HG02938 (cell line): ENCODE measurements around the gene PGLYRP4.
"Not testable (repeated sequence)": the region's sequence is repeated elsewhere in the genome, so short reads cannot be mapped to it uniquely, and the experiment has no call there.

Experiments used
- ATAC-seq: cut with Tn5 transposase; IDR thresholded peaks from one replicate; pipeline ENCODE4 v1.9.1; 2021; ENCODE audit warnings: mild to moderate bottlenecking, moderate library complexity; ENCODE audit not compliant: unreplicated experiment

The PGLYRP4 gene

DNA sequence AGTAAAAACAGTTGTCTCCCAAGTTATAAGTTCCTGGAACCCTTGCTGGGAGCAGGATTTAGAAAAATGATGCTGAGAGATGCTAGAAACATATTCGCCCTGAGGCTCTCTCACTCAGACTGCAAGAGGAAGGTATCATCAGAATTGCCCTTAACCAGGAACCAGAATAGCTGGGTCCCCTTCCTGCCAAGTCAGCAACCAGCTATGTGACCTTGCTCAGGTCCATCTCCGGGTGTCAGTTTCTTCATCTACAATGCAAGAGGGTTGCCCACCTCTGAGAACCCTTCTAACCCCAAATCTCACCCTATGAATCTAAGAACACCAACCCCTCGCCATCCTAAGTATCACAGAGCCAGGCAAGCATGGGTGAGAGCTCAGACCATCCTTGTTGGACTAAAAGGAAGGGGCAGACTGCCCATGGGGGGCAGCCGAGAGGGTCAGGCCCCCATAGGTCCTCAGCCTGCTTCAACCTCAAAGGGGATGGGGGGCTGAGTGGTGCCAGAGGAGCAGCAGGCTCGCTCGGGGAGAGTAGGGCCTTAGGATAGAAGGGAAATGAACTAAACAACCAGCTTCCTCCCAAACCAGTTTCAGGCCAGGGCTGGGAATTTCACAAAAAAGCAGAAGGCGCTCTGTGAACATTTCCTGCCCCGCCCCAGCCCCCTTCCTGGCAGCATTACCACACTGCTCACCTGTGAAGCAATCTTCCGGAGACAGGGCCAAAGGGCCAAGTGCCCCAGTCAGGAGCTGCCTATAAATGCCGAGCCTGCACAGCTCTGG, 8.6 kb upstream of the PGLYRP4 start:
- no peak for ATAC-seq

GRCh38 chr1:153356392-153357075, 7.9 kb upstream of the PGLYRP4 start:
- ATAC-seq = no peak

DNA sequence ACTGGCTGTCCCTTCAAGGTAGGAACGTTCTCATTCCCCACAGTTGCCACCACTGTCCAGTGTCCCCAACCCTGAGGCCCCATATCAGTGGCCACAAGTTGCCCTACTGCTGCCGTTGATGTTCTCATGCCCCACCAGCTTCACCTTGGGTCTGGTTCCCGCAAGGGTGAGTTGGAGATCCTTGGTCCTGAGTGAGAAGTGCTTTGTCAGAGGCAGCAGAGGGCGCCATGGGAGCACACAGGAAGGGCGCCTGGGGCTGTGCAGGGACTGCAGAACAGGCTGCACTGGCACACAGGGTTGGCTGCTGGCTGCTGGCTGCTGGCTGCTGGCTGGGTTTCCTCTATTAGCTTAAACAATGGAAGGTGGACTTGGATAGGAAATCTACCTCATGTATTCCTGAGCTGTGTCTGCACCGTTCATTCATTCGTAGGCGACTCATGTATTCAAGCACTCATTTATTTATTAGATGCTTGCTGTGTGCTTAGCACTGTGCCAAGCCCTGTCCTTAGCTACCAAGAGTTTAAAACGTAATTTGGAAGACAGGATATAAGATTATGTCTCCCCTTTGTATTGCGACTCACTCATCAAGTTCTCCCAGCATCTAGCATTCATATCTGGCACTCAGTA, 6.9 kb upstream of the PGLYRP4 start:
- ATAC-seq = no peak

GRCh38 chr1:153354515-153355193, 6.0 kb upstream of the PGLYRP4 start:
- no peak for ATAC-seq

DNA sequence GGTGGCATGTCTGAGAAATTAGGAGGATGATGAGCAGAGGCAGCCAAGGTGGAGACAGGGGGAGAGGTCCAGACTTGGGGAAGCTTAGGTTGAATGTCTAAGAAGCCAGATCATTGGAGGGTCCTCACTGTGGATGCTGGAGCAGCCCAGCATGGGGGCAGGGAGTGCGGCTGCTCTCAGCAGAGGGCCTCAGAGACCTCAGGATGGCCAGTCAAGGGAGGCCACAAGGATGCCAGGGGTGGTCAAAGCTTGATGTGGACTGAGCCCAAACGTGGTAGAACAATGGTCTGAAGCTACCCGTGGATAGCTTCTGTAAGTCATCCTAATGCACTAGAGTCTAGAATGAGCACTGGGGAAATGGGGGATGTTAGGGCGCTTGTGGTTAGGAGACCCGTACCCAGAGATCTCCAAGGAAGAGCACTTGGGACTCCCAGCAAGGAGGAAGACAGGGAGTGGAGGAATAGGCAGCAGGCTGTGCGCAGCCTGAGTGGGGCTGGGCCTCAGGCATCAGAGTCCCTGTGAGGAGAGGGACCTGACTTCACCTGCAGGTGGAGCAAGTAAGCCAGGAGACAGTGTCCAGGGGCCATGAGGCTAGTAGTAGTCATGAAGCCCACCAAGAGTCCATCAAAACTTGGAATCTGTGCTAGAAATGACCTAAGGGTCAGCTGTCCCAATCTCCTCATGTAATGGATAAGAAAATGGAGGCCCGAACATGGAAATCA, 4.7 kb upstream of the PGLYRP4 start:
- no peak for ATAC-seq

GRCh38 chr1:153352523-153352922, 3.9 kb upstream of the PGLYRP4 start:
- no peak for ATAC-seq

- no peak for ATAC-seq
Measured at GRCh38 chr1:153350321-153350957, 1.8 kb upstream of the PGLYRP4 start.

DNA sequence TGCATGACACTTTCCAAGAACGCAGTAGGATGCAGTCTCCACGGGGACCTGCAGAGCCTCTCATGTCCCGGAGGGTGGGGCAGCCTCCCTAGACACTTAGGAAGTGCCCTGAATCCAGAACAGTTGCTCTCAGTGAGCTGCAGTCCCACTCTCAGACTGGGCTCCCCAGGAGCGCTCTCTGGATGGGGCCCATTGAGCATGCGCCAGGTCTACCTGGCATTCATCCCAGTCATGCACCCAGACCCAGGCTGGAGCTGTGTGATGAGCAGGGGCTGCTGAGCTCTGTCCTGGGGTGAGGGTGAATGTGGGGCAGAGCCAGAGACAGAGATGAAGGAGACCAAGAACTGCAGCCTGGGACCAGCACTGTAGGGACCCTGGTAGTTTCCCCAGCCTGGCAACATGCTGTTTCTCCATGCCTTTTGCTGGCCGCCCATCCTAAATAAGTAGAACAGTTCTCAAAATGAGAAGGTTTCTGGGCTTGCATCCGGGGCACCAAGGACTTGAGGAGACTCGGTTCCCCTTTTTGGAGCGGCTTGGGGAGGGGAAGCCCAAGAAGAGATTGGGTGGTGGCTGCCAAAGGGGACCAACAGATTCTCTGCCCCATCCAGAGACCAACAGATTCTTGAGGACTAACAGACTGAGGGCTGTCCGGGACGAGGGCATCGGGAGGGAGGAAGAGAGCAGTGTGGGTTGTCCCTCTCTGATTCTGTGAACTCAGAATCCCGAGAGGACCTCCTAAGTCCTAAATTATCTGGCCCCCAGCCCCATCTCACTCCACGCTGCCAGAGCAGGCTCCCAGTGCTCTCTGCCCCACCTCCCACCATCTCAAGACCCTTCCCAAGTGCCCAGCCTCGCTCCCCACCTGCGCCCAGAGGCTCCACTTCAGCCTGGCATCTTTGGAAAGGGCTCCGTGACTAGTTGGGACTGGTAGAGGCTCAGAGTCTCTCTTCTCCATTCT, 1.0 kb upstream of the PGLYRP4 start:
- no peak for ATAC-seq

GRCh38 chr1:153347856-153348255, 785 bp downstream of the PGLYRP4 start:
- no peak for ATAC-seq

- not testable (repeated sequence) for ATAC-seq
Measured at GRCh38 chr1:153347049-153347448, 1.6 kb downstream of the PGLYRP4 start.

- no peak for ATAC-seq
Measured at GRCh38 chr1:153346077-153346723, 2.4 kb downstream of the PGLYRP4 start.

- no peak for ATAC-seq
Measured at GRCh38 chr1:153345187-153346076, 3.2 kb downstream of the PGLYRP4 start.

DNA sequence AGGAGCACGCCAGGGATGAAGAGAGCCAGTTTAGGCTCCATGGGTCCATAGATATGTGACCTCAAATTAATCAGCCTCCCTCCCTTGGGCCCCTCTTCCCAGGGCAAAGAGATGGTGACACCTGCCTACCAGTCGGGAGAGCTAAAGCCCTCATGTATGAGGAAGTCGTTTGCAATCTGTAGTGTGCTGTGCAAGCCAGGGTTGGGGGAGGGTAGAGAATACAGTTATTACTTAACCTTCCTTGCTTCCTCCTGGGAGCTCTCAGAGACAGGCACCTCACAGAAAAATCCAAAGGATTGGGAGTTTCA, 4.0 kb downstream of the PGLYRP4 start:
- ATAC-seq = no peak

DNA sequence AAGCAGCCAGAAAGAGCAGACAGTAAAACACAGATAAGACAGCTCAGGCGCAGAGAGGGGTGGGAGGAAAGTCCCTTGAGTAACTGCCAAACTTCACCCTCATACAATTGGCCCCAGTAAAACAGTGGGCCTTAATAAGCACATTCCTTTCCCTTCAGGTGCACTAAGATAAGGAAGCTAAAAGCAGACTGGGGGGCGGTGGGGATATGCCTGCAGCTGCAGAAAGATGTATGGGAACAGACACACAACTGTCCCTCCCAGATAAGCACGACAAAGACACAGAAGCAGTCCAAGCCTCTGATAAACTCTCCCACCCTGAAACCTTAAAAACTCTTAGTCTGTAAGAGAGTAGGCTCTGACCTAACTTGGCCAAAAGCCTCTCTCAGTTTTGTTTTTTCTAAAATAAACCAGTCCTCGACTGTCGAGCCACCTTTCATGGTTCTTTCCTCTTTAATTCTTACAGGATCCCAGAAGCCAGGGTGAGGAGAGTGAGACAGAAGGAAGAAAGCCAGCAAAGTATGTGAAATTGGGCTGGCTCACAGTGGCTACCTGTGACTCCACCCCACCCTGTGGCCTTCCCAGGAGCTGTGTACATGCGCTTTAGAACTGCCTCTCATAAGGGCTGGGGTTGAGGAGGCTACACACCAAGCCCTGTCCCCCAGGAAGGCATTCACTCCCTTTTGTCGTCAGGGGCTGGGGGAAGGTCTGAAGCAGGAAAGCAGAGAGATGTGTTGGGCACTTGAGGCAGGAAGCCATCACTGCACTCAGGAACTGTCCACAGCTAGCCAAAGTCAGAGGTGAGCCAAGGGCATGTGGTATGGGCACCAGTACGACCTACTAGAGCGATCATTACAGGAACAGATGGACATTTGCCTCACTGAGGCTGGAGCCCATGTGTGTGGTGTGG, 4.6 kb downstream of the PGLYRP4 start:
- ATAC-seq = no peak

DNA sequence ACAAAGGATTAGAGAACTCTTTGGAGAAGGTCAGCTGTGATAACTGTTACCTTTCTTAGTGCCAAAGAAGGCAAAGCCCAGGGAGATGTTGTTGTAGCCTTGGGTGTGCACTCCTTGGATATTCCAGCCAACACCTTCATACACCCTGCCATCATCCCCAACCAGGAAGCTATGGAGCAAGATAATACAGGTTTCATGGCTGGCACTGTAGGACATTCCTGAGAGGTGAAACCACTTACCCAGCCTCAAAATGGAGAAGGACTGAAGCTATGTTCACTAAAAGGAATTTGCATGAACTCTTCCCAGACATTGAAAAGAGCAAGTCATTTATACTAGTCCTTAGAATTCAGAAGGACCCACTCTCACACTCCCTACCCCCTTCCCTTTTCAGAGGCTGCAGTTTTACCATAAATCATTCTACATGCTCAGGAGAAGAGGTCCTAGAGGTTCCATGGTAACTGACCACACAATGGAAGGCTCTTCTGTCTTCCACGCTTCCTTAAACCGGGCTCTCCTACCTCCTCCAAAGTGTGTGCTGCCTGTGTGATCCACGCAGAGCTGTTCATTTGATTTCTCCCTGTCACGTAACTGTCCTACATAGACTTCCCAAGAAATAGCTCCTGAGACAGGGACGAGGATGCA, 5.5 kb downstream of the PGLYRP4 start:
- ATAC-seq = no peak

GRCh38 chr1:153342178-153342577, 6.5 kb downstream of the PGLYRP4 start:
- ATAC-seq = no peak
